ENCODE results near the gene CRYBG1. TPM values are rescaled to one million over a fixed set of nuclear protein-coding genes. Genes with fewer than 3 reads are reported as not detected.
A peak's percentile ranks its signal among the peaks of the same experiment; 100 is the strongest.
"Not testable (repeated sequence)": the region's sequence is repeated elsewhere in the genome, so short reads cannot be mapped to it uniquely, and the experiment has no call there.

Gene CRYBG1
- total RNA-seq, 1 experiment from 2014 or later, result 25.4 TPM

DNA sequence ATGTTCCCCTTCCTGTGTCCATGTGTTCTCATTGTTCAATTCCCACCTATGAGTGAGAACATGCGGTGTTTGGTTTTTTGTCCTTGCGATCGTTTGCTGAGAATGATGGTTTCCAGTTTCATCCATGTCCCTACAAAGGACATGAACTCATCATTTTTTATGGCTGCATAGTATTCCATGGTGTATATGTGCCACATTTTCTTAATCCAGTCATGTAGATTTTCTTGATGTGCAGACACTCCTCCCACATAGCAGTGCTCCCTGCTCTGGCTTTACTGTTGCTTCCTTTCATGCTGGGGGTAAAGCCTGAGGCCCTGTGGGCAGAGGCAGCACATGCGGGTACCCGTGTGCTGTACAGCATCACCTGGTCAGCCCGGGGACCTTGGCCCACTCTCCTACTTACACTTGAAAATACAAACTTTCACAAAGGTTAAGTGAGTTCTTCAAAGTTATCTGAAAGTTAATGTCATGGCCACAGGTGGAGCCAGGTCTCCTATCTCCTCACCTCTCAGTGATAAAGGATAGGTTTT is 188.5 kb downstream of the CRYBG1 start:
- DNase-seq (ENCODE audit: low read depth), result not testable (repeated sequence)

DNA sequence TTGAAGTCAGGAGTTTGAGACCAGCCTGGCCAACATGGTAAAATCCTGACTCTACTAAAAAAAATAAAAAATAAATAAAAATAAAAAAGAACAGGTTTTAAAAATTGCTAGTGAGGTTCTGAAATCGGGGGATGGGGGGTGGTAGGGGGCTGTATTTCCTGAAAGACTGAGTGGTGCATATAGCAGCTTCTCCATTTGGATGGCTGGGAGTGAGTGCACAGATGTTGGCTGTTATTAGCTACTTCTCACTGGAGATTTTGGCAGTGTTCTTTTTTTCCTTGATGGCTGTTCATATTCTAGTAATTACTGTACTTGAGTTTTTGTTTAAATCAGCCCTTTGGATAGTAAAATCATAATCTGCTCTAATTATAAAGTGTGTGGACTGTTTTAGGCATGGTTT is 189.0 kb downstream of the CRYBG1 start:
- DNase-seq (ENCODE audit: low read depth), result no peak

DNA sequence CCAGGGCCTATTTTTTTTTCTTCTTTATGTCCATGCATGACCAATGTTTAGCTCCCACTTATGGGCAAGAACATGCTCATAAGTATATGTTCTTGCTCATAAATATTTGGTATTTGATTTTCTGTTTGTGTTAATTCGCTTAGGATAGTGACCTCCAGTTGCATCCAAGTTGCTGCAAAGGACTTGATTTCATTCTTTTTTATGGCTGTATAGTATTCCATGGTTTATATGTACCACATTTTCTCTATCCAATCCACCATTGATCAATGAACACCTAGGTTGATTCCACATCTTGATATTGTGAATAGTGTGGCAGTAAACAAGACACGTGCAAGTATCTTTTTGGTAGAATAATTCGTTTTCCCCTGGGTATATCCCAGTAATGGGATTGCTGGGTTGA is 190.6 kb downstream of the CRYBG1 start:
- DNase-seq (ENCODE audit: low read depth), result no peak

DNA sequence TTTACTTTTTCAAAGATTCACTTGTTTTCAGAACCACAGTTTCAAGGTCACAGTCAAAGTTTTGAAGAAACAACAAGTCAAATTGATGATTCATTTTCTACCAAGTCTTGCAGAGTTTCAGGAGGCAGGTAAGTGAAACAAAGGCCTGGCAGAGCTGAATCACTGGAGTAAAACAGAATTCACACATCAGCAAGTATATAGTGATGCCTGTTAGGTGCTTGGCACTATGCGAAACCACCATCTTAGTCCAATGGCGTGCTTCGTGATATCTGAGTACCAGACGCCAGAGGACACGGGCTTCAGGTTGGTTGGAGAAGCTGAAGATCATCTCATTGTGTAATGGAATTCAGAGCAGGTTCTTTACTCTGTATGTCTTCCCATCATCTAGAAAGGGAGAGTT is 192.9 kb downstream of the CRYBG1 start:
- DNase-seq (ENCODE audit: low read depth), result no peak

DNA sequence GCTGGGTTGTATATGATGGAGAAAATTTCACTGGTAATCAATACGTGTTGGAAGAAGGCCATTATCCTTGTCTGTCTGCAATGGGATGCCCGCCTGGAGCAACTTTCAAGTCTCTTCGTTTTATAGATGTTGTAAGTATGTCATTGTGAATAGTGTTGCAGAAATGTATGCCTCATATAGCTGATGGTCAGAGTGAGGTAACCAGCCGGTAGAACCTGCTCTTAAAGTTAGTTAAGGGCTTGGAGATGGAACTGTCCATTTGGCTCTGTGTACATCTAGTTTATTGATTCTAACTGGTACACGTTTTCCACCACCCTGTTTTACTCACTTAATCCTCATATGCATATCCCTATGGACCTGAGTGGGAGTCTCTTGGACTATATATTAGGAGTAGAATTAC is 195.2 kb downstream of the CRYBG1 start:
- DNase-seq (ENCODE audit: low read depth), result no peak

DNA sequence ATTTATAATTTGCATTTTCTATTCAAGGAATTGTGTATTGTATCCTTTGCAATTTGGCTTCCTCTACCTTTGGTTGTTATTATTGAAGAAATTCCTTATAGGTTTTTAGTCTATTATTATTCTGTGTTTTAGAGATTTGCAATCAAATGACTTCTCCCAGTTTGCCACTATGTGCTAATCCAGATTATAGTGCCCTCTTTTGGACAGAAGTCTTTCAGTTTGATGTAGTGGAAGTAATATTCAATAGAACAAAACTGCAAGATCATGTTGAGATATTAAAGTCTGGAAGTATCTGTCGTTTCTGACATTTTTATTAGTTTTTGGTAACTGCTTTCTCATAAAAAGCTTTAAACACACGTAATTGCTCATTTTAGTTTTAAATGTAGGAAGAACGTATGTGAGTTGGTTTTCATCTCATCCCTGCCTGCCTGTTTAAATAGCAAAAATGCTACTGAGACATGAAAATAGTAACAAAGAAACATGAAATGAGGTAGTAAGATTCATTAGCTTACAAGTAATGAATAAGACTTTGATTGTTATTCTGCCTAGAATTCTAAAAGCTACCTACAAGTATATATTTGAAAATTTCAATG is 195.9 kb downstream of the CRYBG1 start:
- peak; percentile 41 for DNase-seq (ENCODE audit: low read depth)

DNA sequence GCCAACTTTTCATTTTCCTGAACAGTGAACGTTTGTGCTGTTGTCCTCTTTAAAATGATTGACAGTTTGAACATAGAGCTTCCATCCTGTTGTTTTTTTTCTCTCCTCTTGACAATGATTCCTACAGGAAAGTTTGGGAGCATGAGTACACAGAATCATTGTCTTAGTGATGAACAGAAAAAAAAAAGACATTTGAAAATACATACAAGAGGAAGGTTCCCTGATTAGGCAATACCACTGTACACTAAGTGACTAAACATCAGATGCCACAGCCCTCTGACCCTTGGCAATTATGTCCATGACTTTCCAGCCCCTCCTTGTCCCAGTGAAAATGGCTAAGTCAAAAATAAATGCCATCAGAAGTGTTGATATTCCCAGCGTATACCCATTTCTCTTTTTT is 197.3 kb downstream of the CRYBG1 start:
- DNase-seq (ENCODE audit: low read depth), result no peak

DNA sequence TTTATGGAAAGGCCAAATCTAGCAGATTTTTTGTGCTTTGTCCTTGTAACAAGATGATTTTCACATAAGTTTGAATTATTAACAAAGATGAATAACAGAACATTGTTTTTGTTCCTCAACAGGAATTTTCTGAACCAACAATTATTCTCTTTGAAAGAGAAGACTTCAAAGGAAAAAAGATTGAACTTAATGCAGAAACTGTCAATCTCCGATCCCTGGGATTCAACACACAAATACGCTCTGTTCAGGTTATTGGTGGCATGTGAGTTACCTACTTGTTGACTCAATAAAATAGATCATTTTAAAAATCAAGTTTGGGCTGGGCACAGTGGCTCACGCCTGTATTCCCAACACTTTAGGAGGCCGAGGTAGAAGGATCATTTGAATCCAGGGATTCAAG is 197.8 kb downstream of the CRYBG1 start:
- no peak for DNase-seq (ENCODE audit: low read depth)

DNA sequence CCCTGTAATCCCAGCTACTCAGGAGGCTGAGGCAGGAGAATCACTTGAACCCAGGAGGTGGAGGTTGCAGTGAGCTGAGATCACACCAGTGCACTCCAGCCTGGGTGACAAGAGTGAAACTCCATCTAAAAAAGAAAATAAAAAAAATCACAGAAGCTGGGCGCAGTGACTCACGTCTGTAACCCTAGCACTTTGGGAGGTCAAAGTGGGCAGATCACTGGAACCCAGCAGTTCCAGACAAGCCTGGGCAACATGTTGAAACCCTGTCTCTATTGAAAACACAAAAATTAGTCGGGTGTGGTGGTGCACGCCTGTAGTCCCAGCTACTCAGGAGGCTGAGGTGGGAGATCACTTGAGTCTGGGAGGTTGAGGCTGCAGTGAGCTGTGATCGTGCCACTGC is 199.1 kb downstream of the CRYBG1 start:
- not testable (repeated sequence) for DNase-seq (ENCODE audit: low read depth)

DNA sequence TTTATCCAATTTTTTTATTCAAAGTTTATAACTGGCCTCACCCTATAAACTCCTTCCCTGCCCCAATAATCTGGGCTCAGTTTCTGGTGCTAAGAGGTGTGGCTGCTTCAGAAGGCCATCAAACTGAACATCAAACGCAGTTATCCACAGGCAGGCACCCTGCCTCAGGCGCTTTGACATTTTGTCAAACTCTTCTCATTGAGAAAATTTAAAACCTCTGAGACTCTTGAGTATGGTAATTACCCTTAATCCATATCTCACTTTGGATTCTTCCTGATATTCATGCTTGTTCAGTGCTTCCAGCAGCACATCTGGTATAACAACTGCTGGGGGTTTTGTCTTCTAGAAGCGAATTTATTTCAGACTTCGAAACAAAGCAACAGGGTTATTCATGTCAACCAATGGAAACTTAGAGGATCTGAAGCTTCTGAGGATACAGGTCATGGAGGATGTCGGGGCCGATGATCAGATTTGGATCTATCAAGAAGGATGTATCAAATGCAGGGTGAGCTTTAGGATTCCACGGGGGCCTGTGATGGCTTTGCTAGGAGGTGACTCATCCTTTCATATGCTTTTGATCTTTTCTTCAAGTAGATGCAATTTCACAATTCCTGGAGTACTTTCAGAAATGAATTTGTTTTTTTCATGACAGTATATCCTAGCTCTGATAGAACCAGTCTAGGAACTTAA is 200.6 kb downstream of the CRYBG1 start:
- DNase-seq (ENCODE audit: low read depth), result peak; percentile 55

DNA sequence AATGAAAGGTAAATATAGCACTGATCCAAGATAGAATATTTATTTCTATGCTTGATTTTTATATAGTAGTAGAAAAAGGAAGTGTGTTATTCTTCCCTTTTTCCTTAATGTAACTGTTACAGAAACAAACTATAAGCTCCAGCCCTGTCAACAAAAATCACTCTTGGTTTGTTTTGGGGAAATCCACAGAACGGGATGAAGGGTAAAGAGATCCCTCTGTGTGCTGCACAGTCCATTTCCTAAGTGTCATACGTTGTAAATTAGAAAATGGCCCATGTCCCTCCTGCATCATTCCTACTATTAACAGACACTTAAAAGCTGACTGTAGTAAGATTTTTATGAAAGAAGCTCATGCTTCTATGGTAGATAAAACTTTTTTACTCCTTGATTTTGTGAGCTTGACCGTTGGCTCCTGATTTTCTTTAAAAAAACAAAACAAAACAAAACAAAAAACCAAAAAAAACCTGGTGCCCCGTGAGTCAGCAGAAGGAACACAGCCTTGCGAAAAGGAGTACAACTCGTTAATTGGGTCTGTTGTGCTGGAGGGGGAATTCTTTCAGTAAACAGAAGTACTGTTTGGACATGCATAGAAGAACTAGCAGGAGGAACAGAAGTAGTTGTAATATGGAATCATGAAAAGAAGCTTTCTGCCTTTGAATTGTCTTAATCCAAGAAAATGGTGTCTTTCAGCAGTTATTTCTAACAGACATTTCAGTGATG is 201.3 kb downstream of the CRYBG1 start:
- no peak for DNase-seq (ENCODE audit: low read depth)

DNA sequence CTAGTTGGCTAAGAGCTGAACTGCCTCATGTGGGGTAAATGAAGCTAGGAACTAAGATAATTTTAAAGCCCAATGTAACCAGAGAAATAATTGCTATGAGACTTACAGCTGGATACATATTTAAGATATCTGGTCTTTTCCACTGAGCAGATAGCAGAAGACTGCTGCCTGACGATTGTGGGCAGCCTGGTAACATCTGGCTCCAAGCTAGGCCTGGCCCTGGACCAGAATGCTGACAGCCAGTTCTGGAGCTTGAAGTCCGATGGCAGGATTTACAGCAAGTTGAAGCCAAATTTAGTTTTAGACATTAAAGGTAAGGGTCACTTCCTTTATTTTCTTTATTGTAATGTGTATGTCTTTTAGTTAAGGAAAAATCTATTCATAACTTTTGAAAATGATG is 203.1 kb downstream of the CRYBG1 start:
- no peak for DNase-seq (ENCODE audit: low read depth)

DNA sequence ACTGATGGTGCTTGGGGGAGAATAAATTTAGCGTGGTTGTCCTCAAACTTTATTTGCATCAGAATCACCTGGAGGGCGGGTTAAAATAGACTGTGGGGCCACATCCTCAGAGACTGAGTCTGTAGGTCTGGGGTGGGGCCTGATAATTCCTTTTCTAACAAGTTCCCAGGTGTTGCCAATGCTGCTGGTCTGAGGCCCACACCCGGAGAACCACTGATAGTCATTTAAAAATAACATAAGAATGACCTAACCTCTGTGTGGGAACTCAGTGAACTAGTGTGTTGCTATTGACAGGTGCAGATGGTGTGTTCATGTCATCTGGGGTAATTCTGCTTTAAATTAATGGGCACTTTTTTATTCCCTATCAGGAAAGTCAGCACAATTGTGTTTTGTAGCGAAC is 204.0 kb downstream of the CRYBG1 start:
- DNase-seq (ENCODE audit: low read depth), result no peak

DNA sequence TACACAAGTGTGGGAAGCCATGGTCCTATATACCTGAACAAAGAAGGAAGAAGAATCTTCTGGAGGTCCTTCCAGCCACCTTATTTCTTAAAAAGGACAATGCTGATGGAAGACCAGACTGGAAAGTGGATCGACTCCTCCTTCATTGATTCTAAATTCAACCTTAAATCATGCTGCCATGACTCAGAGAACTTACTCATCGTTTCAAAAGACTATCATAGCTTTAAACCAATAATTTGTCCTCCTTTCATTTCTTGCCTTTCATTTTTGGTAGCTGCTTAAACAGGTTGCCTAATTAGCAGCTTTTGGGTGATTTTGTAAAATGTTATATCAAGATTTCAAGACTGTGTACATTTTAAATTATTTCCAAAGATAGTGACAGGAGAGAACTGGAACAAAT is 208.0 kb downstream of the CRYBG1 start:
- DNase-seq (ENCODE audit: low read depth), result peak; percentile 27

DNA sequence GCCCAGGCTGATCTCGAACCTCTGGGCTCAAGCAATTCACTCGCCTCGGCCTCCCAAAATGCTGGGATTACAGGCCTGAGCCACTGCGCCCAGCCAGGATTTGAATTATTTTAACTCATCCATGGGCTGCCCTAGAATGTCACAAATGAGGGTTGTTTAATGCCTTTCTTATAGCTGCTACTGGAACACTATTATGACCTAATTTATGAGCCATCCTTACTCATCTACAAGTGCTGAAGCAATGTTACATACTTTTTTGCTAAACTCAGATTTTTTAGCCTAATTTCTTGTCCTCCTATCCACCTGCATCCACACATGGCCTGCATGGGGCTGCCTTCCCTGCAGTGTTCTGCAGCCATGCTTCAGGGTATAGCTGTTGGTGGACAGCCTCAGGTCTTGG is 208.9 kb downstream of the CRYBG1 start:
- DNase-seq (ENCODE audit: low read depth), result no peak

DNA sequence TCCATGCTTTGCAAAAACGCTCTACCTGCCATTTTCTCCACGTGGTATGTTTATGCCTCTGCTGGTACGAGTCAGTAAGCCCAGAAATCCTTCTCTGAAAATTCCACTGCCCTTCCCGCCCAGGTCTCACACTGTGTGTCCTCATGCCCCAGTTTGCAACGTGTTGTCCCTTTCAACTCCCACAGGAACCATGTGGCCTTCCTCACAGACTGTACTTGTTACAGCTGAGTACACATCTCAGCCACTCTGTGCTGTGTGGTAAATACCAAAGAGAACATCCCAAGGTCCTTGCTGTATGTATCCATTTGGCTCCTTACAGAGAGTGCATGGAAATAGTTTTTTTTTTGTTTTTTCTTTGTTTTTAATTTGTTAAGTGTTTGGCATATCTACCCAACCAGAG is 211.9 kb downstream of the CRYBG1 start:
- DNase-seq (ENCODE audit: low read depth), result no peak

DNA sequence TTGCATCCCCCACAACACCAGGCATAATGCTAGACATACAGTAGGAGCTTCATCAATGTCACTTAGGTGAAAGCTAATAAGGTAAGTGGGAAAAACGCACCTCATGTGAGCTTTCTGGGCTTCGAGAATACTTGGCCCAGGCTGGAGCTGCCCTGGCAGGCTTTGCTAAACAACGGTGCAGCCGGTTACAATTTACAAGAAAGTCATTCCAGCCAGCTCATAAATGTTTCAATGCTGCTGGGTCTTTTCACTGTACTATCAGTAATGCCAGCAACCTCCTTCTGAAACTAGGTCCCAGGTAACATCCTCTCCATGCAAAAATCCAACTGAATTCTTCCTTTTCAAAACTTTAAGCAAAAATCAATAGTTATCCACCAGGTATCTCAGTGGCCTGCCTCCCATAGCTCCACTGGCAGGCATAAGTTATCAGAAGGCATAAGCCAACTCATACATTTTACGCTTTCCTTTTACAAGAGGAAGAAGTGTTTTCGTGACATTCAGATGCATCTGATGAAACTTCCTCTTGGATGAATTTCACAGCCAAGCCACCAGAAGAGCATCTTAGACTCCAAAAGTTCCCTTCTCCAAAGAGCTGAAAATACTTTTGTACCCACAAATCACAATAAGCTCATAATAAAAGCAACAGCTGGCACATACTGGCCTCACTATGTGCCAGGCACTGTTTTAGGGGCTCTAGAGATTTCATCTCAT is 212.5 kb downstream of the CRYBG1 start:
- DNase-seq (ENCODE audit: low read depth), result no peak

DNA sequence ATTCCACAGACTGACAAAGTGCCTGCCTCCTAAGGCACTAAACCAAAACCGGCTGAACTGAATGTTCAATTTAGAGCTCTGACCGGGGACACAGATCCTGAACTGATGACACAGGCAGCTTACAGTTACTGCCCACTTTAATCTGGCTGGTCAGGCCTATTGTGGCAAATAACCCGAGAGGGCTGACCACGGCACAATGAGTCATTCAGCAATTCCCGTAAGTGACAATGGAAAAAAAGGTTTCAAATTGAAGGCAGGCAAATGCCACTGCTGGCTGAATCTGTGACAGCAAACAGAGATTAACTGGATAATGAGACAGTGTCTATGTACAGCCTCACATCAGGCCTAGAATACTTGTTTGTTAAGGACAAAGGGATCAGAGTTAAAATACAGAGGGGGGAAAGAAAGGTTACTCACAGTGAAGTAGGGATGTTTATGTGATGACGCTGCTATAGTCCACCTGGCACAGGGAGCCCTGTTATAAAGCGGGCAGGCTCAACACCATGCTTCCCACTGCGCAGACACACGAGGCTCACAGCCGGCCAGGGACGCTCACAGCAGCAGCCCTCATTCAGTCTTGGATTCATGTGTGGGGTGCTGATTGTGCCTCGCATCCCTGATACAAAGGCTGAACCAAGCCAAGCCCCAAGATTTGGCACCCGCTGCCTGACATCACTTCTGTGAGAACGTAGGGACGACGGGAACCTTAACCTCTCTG is 214.4 kb downstream of the CRYBG1 start:
- peak; percentile 77 for DNase-seq (ENCODE audit: low read depth)

DNA sequence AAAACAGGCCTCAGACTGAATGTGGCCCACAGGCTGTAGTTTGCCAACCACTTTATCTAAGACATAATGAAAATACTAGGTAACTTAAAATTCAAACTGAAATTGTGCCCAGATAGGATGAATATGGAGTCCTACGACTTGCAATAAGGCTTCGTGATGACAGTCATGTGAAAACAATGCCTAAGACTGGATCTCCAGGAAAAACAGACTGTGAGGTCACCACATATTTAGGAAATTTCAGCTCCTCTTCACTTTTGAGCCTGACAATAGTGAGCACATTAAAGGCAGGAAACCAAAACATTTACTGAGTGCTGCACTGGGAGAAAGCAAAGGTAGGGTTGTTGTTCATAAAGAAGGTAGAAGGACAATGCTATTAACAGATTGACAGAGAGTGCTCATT is 218.8 kb downstream of the CRYBG1 start:
- no peak for DNase-seq (ENCODE audit: low read depth)

DNA sequence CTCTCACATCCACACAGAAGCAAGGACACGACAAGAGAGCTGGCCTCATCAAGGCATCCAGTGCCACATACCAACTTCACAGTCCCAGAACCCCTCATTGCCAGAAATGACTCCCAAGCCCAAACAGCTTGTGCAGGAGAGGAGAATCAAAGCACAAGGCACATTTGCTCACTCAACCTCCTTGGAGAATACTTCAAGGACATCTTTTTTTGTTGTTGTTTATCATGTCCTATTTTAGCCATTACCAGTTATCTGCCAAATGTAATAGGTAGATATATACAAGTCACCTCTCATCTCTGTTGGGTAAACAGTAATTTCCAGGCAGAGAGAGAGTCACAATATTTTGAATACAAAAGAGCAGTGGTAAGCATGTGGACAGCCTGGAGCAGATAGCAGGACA is 221.0 kb downstream of the CRYBG1 start:
- no peak for DNase-seq (ENCODE audit: low read depth)

DNA sequence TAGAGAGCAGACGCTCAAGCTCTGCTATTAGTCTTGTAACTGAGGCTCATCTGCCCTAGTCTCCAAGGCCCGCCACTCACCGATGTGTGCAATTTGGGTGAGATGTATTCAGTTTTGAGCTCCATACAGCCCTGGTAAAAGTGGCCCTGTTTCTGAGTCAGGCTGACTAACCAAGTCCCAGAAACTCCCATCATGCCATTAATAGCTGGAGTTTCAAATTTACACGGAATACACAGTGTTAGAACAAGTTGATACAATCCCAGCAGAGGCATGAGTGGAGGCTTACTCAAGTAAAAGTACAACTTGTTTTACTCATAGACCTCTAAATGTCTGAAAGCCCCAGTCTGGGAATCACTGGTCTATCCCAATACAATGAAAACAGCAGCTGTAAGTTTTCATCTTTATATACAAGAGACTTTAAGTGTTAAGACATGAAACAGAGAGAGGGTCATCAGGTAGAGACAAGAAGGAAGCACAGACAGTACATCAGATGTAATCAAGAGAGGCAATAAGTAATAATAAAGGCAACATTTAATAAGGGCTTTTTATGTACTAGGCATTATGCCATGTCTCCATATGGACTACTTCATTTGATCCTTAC is 226.4 kb downstream of the CRYBG1 start:
- no peak for DNase-seq (ENCODE audit: low read depth)
